Measurements from ENCODE around the gene CD83. TPM values are rescaled to one million over a fixed set of nuclear protein-coding genes. Genes with fewer than 3 reads are reported as not detected.

Gene CD83
- total RNA-seq, 1 experiment from 2014 or later = 7.0 TPM

GRCh38 chr6:14083262-14083661, 34.3 kb upstream of the CD83 start:
- Histone ChIP-seq H2BK120ac (ENCODE audit: low read depth, low read length, poor library complexity, severe bottlenecking) (no peak overlapping the region), H3K23me2 (ENCODE audit: insufficient read length, low read depth, low read length, poor library complexity, severe bottlenecking) (no peaks in the 10 kb centered on the region), H3K9ac (ENCODE audit: extremely low read depth, insufficient read length, low read length) (no peak overlapping the region), H2BK5ac (ENCODE audit: insufficient read length, low read length) (no peak overlapping the region), H3T11ph (ENCODE audit: low read length) (no peak overlapping the region), H2AK5ac (ENCODE audit: insufficient read length, low read length) (no peak overlapping the region), H3K27me3 (ENCODE audit: insufficient read depth, low read length) (no peaks in the 10 kb centered on the region; the same call in 1 of the 2 replicates), H3K18ac (ENCODE audit: insufficient read length, low read depth, low read length) (no peak overlapping the region), H2BK12ac (ENCODE audit: insufficient read length, low read depth, low read length) (no peak overlapping the region), H3K23ac (ENCODE audit: insufficient read length, low read depth, low read length) (no peak overlapping the region), H3K4ac (ENCODE audit: low read depth, low read length) (no peak overlapping the region), H3K79me2 (ENCODE audit: insufficient read depth, low read length) (no peaks in the 10 kb centered on the region), H4K91ac (ENCODE audit: insufficient read length, low read depth, low read length) (no peak overlapping the region), H3K4me1 (ENCODE audit: insufficient read depth, low read length) (no peaks in the 10 kb centered on the region), H2BK20ac (ENCODE audit: low read depth, low read length, poor library complexity, severe bottlenecking) (no peak overlapping the region), H3K79me1 (ENCODE audit: insufficient read depth, low read depth, low read length, poor library complexity, severe bottlenecking) (no peaks in the 10 kb centered on the region), H3K56ac (ENCODE audit: insufficient read length, low read depth, low read length) (no peak overlapping the region), H3K14ac (ENCODE audit: insufficient read depth, low read length) (no peak overlapping the region), H3K27ac (ENCODE audit: insufficient read length, low read depth, low read length) (no peak overlapping the region), H2AFZ (ENCODE audit: low read length) (no peak overlapping the region), H3K4me2 (ENCODE audit: insufficient read depth, insufficient read length, low read length) (no peak overlapping the region), H4K5ac (ENCODE audit: insufficient read length, low read depth, low read length) (no peak overlapping the region), H2BK15ac (ENCODE audit: low read depth, low read length) (no peak overlapping the region), H4K8ac (replicated peaks; ENCODE audit: insufficient read length, low read depth, low read length) (no peak overlapping the region), H4K20me1 (ENCODE audit: control insufficient read depth, insufficient read depth, insufficient read length) (no peaks in the 10 kb centered on the region), H3K9me3 (ENCODE audit: control insufficient read depth, low read depth, low read length) (no peaks in the 10 kb centered on the region)
- H3K4me3 Mint-ChIP-seq = no peak overlapping the region
- no peaks in the 10 kb centered on the region for H3K36me3 Mint-ChIP-seq (ENCODE audit: insufficient read depth in 1 of 3, low read depth in 3 of 3)
- H3K9me3 Mint-ChIP-seq = no peaks in the 10 kb centered on the region; a peak in 1 of 5 replicates
- H3K27ac Mint-ChIP-seq = no peak overlapping the region
- no CpG with 5 or more reads among the region's 3 CpGs for WGBS (ENCODE audit: extremely low coverage, insufficient read length, low lambda C conversion rate)
- no peak for DNase-seq
- TF ChIP-seq CTCF (conservative IDR thresholded peaks at IDR 0.05) = no peak
- peaks cover 15 to 21% of the 10 kb centered on the region in 2 experiments for H3K4me1 Mint-ChIP-seq
- H3K27me3 Mint-ChIP-seq (ENCODE audit: low read depth) = no peaks in the 10 kb centered on the region; the same call in none of the 2 replicates
